GM18505 (cell line): ENCODE data around the gene VPS9D1.

Experiments used
- ATAC-seq: cut with Tn5 transposase; IDR thresholded peaks from one replicate; pipeline ENCODE4 v1.9.1; 2021; ENCODE audit not compliant: unreplicated experiment
- POLR2A ChIP-seq: IDR thresholded peaks from 4 replicates; pipeline ENCODE4 v1.6.1; 2011; ENCODE audit warnings: borderline replicate concordance; ENCODE audit not compliant: insufficient read depth, insufficient read length; ENCODE audit errors: extremely low read depth

The VPS9D1 gene

GRCh38 chr16:89739383-89739782 is 18.7 kb upstream of the VPS9D1 start:
- TF ChIP-seq POLR2A = peak; percentile 27
- no peak for ATAC-seq

- no peak for TF ChIP-seq POLR2A
- no peak for ATAC-seq
Measured at GRCh38 chr16:89738538-89739317, 18.0 kb upstream of the VPS9D1 start.

- no peak for ATAC-seq
- TF ChIP-seq POLR2A = no peak
Measured at GRCh38 chr16:89738072-89738377, 17.3 kb upstream of the VPS9D1 start.

- TF ChIP-seq POLR2A = no peak
- ATAC-seq = no peak
Measured at GRCh38 chr16:89737341-89738071, 16.8 kb upstream of the VPS9D1 start.

GRCh38 chr16:89736554-89736953 is 15.9 kb upstream of the VPS9D1 start:
- ATAC-seq = no peak
- TF ChIP-seq POLR2A = no peak

- no peak for TF ChIP-seq POLR2A
- no peak for ATAC-seq
Measured at GRCh38 chr16:89733792-89734191, 13.1 kb upstream of the VPS9D1 start.

- no peak for ATAC-seq
- no peak for TF ChIP-seq POLR2A
Measured at GRCh38 chr16:89733322-89733721, 12.6 kb upstream of the VPS9D1 start.

- no peak for ATAC-seq
Measured at GRCh38 chr16:89732918-89733242, 12.2 kb upstream of the VPS9D1 start.

GRCh38 chr16:89732142-89732917 is 11.6 kb upstream of the VPS9D1 start:
- no peak for ATAC-seq
- no peak for TF ChIP-seq POLR2A

More at GRCh38 chr16:89732918-89733242, 12.2 kb upstream of the VPS9D1 start:
- TF ChIP-seq POLR2A = peak; percentile 25

- TF ChIP-seq POLR2A = no peak
- no peak for ATAC-seq
Measured at GRCh38 chr16:89730610-89731234, 10.0 kb upstream of the VPS9D1 start.

GRCh38 chr16:89729863-89730593 is 9.3 kb upstream of the VPS9D1 start:
- no peak for TF ChIP-seq POLR2A
- no peak for ATAC-seq

- no peak for ATAC-seq
- no peak for TF ChIP-seq POLR2A
Measured at GRCh38 chr16:89729293-89729692, 8.6 kb upstream of the VPS9D1 start.
